ENCODE data around the gene PDGFRA.

GRCh38 chr4:54197926-54198325, 31.2 kb upstream of the PDGFRA start:
- TF ChIP-seq CTCF (conservative IDR thresholded peaks at IDR 0.05 in 1 of 2, IDR thresholded peaks at IDR 0.05 in 1 of 2; ENCODE audit: low read depth in 1 of 2, low read length in 2 of 2) (no peak), EZH2 (IDR thresholded peaks at IDR 0.05; ENCODE audit: low read length, missing control alignments) (no peak)
